GM21825 (cell line): ENCODE results near the gene HSF2BP.
"Not testable (repeated sequence)": the region's sequence is repeated elsewhere in the genome, so short reads cannot be mapped to it uniquely, and the experiment has no call there.

ENCODE experiments used
- ATAC-seq: cut with Tn5 transposase; IDR thresholded peaks from one replicate; pipeline ENCODE4 v1.9.1; 2021; ENCODE audit warnings: mild to moderate bottlenecking, moderate library complexity; ENCODE audit not compliant: unreplicated experiment

HSF2BP gene

GRCh38 chr21:43599728-43600127, 59.6 kb downstream of the HSF2BP start:
- no peak for ATAC-seq

GRCh38 chr21:43598416-43599120, 60.7 kb downstream of the HSF2BP start:
- ATAC-seq = no peak

GRCh38 chr21:43597540-43598250, 61.6 kb downstream of the HSF2BP start:
- ATAC-seq = no peak

GRCh38 chr21:43597052-43597451, 62.2 kb downstream of the HSF2BP start:
- no peak for ATAC-seq

GRCh38 chr21:43596616-43597015, 62.7 kb downstream of the HSF2BP start:
- ATAC-seq = no peak

- not testable (repeated sequence) for ATAC-seq
Observed at GRCh38 chr21:43595769-43596168, 63.5 kb downstream of the HSF2BP start.

- no peak for ATAC-seq
Observed at GRCh38 chr21:43593078-43593477, 66.2 kb downstream of the HSF2BP start.

GRCh38 chr21:43591571-43591970, 67.7 kb downstream of the HSF2BP start:
- ATAC-seq = no peak

GRCh38 chr21:43590194-43590593, 69.1 kb downstream of the HSF2BP start:
- no peak for ATAC-seq

GRCh38 chr21:43588957-43589356, 70.3 kb downstream of the HSF2BP start:
- no peak for ATAC-seq

GRCh38 chr21:43585924-43586413, 73.3 kb downstream of the HSF2BP start:
- ATAC-seq = no peak

- ATAC-seq = no peak
Observed at GRCh38 chr21:43585514-43585913, 73.8 kb downstream of the HSF2BP start.

- ATAC-seq = no peak
Observed at GRCh38 chr21:43581453-43581852, 77.8 kb downstream of the HSF2BP start.

GRCh38 chr21:43578677-43579303, 80.5 kb downstream of the HSF2BP start:
- ATAC-seq = no peak

- ATAC-seq = no peak
Observed at GRCh38 chr21:43575473-43575844, 83.8 kb downstream of the HSF2BP start.

GRCh38 chr21:43574741-43575472, 84.4 kb downstream of the HSF2BP start:
- no peak for ATAC-seq

GRCh38 chr21:43573921-43574320, 85.4 kb downstream of the HSF2BP start:
- ATAC-seq = no peak

- no peak for ATAC-seq
Observed at GRCh38 chr21:43572446-43572845, 86.8 kb downstream of the HSF2BP start.

- ATAC-seq = no peak
Observed at GRCh38 chr21:43571976-43572375, 87.3 kb downstream of the HSF2BP start.

GRCh38 chr21:43570195-43570594, 89.1 kb downstream of the HSF2BP start:
- ATAC-seq = not testable (repeated sequence)

GRCh38 chr21:43562451-43562850, 96.8 kb downstream of the HSF2BP start:
- ATAC-seq = not testable (repeated sequence)
